ENCODE measurements around the gene NKAIN2.
"Not testable (repeated sequence)": the region's sequence is repeated elsewhere in the genome, so short reads cannot be mapped to it uniquely, and the experiment has no call there.

NKAIN2 gene

GRCh38 chr6:124463271-124463670 is 659.6 kb downstream of the NKAIN2 start:
- no peak for DNase-seq

- DNase-seq = not testable (repeated sequence)
These were observed 660.9 kb downstream of the NKAIN2 start for GRCh38 chr6:124464600-124464999.

- no peak for DNase-seq
These were observed 663.3 kb downstream of the NKAIN2 start for GRCh38 chr6:124466949-124467348.

GRCh38 chr6:124467366-124467765 is 663.7 kb downstream of the NKAIN2 start:
- DNase-seq = no peak

GRCh38 chr6:124470803-124471202 is 667.1 kb downstream of the NKAIN2 start:
- DNase-seq = no peak

- no peak for DNase-seq
These were observed 671.5 kb downstream of the NKAIN2 start for GRCh38 chr6:124475176-124475575.

GRCh38 chr6:124478906-124479305 is 675.2 kb downstream of the NKAIN2 start:
- DNase-seq = no peak

GRCh38 chr6:124479991-124480430 is 676.3 kb downstream of the NKAIN2 start:
- DNase-seq = no peak

- DNase-seq = no peak
These were observed 678.4 kb downstream of the NKAIN2 start for GRCh38 chr6:124482071-124482491.

GRCh38 chr6:124487623-124488431 is 684.2 kb downstream of the NKAIN2 start:
- no peak for DNase-seq

GRCh38 chr6:124490122-124490521 is 686.5 kb downstream of the NKAIN2 start:
- DNase-seq = no peak

GRCh38 chr6:124493259-124493658 is 689.6 kb downstream of the NKAIN2 start:
- DNase-seq = no peak

- DNase-seq = no peak
These were observed 691.4 kb downstream of the NKAIN2 start for GRCh38 chr6:124494956-124495664.

- no peak for DNase-seq
These were observed 692.1 kb downstream of the NKAIN2 start for GRCh38 chr6:124495665-124496190.

- DNase-seq = no peak
These were observed 692.7 kb downstream of the NKAIN2 start for GRCh38 chr6:124496334-124496733.

GRCh38 chr6:124512431-124512830 is 708.8 kb downstream of the NKAIN2 start:
- no peak for DNase-seq

- no peak for DNase-seq
These were observed 713.7 kb downstream of the NKAIN2 start for GRCh38 chr6:124517339-124517738.

- no peak for DNase-seq
These were observed 716.8 kb downstream of the NKAIN2 start for GRCh38 chr6:124520514-124520913.

- DNase-seq = no peak
These were observed 718.7 kb downstream of the NKAIN2 start for GRCh38 chr6:124522335-124522734.

GRCh38 chr6:124524491-124525200 is 721.0 kb downstream of the NKAIN2 start:
- DNase-seq = no peak

GRCh38 chr6:124530926-124531325 is 727.3 kb downstream of the NKAIN2 start:
- no peak for DNase-seq

- DNase-seq = no peak
These were observed 731.6 kb downstream of the NKAIN2 start for GRCh38 chr6:124535299-124535698.

- no peak for DNase-seq
These were observed 732.1 kb downstream of the NKAIN2 start for GRCh38 chr6:124535746-124536145.
